ENCODE data around the gene NFIC.
"Not testable (repeated sequence)": the region's sequence is repeated elsewhere in the genome, so short reads cannot be mapped to it uniquely, and the experiment has no call there.

The NFIC gene

DNA sequence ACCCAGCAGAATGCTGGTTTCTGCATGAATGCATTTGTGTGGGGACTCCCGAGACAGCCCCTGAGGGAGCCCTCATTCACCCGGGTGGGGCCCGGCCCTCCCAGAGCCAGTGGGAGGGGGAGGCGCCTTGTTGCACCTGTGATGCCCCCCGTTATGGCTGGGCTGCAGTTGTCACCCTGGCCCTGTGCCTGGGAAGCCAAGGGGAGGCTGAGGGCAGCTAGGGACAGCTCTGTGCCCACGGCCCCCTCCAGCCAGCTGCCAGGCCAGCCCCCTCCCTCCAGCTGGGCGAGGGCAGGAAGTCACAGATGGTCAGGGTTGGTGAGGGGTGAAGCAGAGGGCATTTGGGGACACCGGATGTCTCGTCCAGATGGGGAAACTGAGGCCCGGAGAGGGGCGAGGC is 26.1 kb downstream of the NFIC start:
- in situ Hi-C loops (cut with MboI; ENCODE audit: low sequenced_read_pairs), result no loop called here

DNA sequence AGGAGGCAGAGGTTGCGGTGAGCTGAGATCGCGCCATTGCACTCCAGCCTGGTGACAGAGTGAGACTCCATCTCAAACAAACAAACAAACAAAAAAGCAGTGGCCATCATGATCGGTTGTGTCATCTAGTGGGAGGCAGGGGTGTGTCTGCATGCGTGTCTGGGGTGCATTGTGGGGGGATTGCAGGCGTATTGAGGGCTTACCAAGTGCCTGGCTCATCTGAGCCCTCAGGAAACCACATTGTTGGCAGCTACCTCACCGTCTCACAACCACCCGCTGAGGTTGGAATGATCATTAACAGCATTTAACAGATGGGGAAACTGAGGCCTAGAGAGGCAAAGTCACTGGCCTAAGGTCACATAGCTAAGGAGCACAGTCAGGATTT is 30.5 kb downstream of the NFIC start:
- in situ Hi-C loops (cut with MboI; ENCODE audit: low sequenced_read_pairs), result no loop called here

DNA sequence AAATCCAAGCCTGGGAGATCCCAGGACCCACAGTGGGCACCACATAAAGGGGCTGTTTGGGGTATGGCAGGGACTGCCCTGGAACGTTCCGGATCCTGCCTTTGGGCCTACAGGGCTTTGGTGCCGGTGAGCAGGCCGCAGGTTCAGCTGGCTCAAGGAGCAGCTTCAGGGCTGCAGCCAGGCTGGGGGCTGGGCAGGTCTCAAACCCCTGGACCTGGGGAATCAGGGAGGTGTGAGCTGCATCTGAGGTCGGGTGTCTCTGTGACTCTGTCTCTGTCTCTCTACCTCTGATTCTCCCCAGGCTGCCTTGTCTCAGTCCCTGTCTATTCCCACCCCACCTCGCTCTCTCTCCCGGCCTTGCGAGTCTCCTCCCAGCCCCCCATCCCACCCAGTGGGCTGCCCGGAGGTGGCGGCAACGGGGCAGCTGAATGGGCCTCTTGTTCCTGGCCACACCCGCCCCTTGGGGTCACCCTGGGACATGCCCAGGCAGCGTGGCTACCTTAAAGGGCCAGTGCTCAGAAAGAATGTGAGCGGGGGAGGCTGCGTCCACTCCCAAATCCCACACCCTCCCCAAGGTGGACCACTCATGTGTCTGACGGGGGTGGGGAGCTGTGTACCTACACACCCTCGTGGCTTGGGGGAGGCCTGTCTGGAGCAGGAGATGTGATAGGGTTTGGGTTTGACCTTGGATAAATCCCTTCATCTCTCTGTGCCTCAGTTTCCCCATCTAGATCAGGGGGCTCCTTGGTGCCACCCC is 31.1 kb downstream of the NFIC start:
- in situ Hi-C loops (cut with MboI; ENCODE audit: low sequenced_read_pairs), result no loop called here

- in situ Hi-C loops (cut with MboI; ENCODE audit: low sequenced_read_pairs), result no loop called here
Measured at GRCh38 chr19:3398114-3398899, 31.9 kb downstream of the NFIC start.

DNA sequence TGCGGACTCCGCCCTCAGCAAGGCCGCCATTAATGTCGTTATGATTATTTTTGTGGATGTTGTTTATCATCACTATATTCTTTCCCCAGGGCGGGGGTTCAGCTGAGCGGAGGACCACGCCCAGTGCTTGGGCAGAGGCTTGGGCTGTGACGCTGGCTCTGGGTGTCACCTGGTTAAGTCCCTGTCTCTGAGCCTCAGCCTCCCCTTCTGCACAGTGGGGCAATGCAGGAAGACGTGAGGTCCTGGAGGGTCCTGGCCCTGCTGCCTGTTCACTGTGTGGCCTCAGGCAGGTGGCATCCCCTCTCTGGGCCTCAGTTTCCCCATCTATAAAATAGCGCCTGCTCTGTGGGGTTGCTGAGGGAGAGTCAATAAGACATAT is 32.5 kb downstream of the NFIC start:
- in situ Hi-C loops (cut with MboI; ENCODE audit: low sequenced_read_pairs), result no loop called here

DNA sequence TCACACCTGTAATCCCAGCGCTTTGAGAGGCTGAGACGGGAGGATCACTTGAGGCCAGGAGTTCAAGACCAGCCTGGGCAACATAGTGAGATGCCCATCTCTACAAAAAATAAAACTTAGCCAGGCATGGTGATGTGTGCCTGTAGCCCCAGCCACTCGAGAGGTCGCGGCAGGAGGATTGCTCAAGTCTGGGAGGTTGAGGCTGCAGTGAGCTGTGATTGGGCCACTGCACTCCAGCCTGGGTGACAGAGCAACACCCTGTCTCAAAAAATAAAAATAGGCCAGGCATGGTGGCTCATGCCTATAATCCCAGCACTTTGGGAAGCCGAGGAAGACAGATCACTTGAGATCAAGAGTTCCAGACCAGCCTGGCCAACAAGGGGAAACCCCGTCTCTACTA is 32.9 kb downstream of the NFIC start:
- in situ Hi-C loops (cut with MboI; ENCODE audit: low sequenced_read_pairs), result not testable (repeated sequence)

- in situ Hi-C loops (cut with MboI; ENCODE audit: low sequenced_read_pairs), result no loop called here
Measured at GRCh38 chr19:3401004-3401768, 34.8 kb downstream of the NFIC start.

DNA sequence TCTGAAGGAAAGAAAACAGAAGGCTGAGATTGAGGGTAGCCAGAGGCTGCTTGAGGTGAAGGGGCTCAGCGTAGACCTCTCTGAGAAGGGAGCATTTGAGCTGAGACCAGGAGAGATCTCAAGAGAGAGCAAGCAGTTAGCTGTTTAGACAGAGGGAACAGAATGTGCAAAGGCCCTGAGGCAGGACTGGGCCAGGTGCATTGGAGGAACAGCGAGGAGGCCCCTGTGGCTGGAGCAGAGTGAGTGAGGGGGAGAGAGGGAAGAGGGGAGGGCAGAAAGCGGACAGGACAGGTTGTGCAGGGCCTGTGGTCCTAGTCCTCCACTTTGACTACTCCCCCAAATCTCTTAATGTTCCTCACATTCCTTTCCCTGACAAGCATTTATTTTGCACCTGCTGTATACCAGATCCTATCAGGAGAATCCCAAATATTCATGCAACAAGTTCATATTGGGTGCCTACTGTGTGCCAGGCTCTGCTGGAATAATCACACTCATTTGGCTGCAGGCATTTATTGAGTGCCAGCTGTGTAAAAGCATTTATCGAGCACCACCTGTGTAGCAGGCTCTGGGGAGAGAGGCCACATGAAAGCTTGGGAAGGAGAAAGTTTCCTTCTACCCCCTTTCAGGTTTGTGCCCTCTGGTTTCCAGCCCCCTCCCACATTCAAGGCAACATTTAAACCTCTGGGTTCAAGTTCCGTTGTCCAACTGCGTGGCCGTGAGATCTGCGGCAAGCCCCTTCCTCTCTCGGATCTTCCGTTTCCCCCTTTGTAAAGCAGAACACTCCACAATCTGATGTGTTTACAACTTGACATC is 36.5 kb downstream of the NFIC start:
- in situ Hi-C loops (cut with MboI; ENCODE audit: low sequenced_read_pairs), result no loop called here

- in situ Hi-C loops (cut with MboI; ENCODE audit: low sequenced_read_pairs), result no loop called here
Measured at GRCh38 chr19:3403489-3404323, 37.3 kb downstream of the NFIC start.

- in situ Hi-C loops (cut with MboI; ENCODE audit: low sequenced_read_pairs), result no loop called here
Measured at GRCh38 chr19:3404324-3405260, 38.2 kb downstream of the NFIC start.

GRCh38 chr19:3405261-3405653 is 38.9 kb downstream of the NFIC start:
- in situ Hi-C loops (cut with MboI; ENCODE audit: low sequenced_read_pairs), result no loop called here

DNA sequence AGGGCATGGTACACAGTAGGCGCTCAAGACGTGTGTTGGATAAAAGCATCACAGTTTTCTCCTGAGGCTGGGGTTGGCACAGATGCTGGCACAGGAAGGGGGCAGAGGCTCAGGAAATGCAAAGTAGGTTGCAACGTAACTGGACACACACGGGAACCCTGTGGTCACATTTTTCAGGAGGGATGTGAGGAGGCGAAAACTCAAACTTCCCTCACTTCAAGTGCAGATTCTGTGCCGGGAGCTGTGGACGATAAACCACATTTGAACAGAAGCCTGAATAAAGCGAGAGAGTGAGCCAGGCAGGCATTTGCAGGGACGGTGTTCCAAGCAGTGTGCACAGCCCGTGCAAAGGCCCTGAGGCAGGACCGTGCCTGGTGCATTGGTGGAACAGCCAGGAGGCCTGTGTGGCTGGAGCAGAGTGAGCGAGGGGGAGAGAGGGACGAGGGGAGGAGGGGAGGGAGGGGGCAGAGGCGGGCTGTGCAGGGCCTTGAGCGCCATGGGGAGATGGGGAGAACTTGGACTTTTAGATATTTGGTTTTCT is 40.3 kb downstream of the NFIC start:
- in situ Hi-C loops (cut with MboI; ENCODE audit: low sequenced_read_pairs), result no loop called here

- in situ Hi-C loops (cut with MboI; ENCODE audit: low sequenced_read_pairs), result no loop called here
Measured at GRCh38 chr19:3407556-3408516, 41.5 kb downstream of the NFIC start.

- in situ Hi-C loops (cut with MboI; ENCODE audit: low sequenced_read_pairs), result no loop called here
Measured at GRCh38 chr19:3408996-3409345, 42.6 kb downstream of the NFIC start.

DNA sequence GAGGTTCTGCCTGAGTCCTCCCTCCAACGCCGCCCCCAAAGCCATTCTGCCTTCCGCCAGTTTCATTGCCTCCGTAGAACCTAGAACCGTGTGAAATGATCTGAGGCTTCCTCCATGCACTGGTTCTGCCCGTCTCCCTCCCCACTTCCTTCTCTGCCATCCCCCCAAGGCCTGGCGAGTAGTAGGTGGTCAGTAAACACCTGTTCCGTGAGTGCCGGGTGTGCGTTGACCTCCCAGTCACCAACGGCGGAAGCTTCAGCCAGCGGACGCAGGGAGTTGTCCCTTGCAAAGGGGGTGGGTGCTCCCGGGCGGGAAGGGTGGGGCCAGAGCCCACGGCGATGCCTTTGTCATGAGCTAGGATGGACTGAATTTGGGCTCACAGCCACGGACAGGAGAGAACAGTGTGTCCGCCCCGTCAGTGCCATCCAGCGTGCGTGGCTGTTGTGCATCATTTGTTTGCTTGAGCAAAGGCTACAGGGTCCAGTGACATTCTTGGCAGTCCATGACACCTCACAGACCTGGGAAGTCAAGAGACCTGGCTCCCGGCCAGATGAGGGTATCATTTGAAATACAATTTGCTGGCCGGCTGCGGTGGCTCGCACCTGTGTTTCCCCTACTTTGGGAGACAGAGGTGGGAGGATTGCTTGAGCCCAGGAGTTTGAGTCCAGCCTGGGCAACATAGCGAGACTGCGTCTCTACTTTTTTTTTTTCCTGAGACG is 43.1 kb downstream of the NFIC start:
- in situ Hi-C loops (cut with MboI; ENCODE audit: low sequenced_read_pairs), result no loop called here

DNA sequence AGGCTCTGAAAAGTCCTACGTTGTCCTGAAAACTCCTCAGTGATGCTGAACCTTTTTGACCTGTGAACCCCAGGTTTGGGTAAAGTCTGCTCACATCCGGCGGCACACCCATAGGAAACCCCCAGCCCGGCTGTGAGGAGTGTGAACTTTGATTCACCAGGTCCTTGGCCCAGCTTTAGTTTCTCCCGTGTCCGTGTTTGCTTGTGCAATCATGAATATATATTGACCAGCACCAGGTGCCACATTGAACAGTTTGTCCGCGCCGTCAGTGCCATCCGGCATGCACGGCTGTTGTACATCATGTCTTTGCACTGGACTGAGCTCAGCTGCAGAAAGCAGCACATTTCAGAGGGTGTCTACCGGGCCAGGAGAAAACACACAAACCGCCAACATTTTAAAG is 45.3 kb downstream of the NFIC start:
- in situ Hi-C loops (cut with MboI; ENCODE audit: low sequenced_read_pairs), result no loop called here

DNA sequence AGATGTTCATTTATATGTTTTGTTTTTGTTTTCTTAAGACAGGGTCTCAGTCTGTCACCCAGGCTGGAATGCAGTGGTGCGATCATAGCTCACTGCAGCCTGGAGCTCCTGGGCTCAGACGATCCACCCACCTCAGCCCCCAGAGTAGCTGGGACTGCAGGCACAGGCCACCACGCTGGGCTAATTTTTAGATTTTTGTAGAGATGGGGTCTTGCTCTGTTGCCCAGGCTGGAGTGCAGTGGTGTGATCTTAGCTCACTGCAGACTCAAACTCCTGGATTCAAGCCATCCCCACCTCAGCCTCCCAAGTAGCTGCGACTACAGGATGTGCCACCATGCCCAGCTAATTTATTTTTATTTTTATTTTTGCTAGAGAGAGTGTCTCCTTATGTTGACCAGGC is 45.7 kb downstream of the NFIC start:
- in situ Hi-C loops (cut with MboI; ENCODE audit: low sequenced_read_pairs), result no loop called here
